ENCODE data around the gene CLP1.

DNA sequence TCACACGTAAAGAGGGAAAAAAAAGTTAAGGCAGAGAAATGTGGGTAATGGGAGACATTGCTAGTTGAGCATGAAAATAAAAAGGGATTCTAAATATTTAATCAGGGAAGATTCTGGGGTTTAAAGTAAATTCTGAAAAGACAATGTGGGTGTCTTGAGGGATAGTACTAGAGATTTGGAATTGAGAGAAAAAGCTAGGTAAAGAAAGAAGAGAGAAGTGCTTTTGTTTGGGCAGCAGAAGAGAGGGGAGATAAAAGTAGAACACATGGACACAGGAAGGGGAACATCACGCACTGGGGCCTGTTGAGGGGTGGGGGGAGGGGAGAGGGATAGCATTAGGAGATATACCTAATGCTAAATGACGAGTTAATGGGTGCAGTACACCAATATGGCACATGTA is 4.4 kb upstream of the CLP1 start:
- TF ChIP-seq, protein P1, sequence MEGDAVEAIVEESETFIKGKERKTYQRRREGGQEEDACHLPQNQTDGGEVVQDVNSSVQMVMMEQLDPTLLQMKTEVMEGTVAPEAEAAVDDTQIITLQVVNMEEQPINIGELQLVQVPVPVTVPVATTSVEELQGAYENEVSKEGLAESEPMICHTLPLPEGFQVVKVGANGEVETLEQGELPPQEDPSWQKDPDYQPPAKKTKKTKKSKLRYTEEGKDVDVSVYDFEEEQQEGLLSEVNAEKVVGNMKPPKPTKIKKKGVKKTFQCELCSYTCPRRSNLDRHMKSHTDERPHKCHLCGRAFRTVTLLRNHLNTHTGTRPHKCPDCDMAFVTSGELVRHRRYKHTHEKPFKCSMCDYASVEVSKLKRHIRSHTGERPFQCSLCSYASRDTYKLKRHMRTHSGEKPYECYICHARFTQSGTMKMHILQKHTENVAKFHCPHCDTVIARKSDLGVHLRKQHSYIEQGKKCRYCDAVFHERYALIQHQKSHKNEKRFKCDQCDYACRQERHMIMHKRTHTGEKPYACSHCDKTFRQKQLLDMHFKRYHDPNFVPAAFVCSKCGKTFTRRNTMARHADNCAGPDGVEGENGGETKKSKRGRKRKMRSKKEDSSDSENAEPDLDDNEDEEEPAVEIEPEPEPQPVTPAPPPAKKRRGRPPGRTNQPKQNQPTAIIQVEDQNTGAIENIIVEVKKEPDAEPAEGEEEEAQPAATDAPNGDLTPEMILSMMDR (IDR thresholded peaks at IDR 0.05 in 8 of 11, conservative IDR thresholded peaks at IDR 0.05 in 3 of 11): no peak
- TF ChIP-seq POLR2A (IDR thresholded peaks at IDR 0.05): no peak

All from spleen (tissue), 7 donors.